ENCODE data around the gene DNAJB1.
A peak's percentile ranks its signal among the peaks of the same experiment; 100 is the strongest.
"Not testable (repeated sequence)": the region's sequence is repeated elsewhere in the genome, so short reads cannot be mapped to it uniquely, and the experiment has no call there.

DNAJB1 gene

GRCh38 chr19:14517840-14518505 lies at the start of gene DNAJB1:
DNAJB1 (minus strand) TSS chr19:14518397; CDS start chr19:14518349, 48 bp downstream.
- no peak for FAIRE-seq
- DNase-seq (ENCODE audit: low spot score): peak; percentile 61

GRCh38 chr19:14567079-14567478 lies 48.9 kb upstream of the DNAJB1 start:
- DNase-seq (ENCODE audit: low spot score): no peak
- FAIRE-seq: no peak

GRCh38 chr19:14566712-14567077 lies 48.5 kb upstream of the DNAJB1 start:
- DNase-seq (ENCODE audit: low spot score): no peak
- FAIRE-seq: no peak

- DNase-seq (ENCODE audit: low spot score) (no peak), FAIRE-seq (no peak)
Measured at GRCh38 chr19:14565765-14566711, 47.8 kb upstream of the DNAJB1 start.

- FAIRE-seq (no peak), DNase-seq (ENCODE audit: low spot score) (no peak)
Measured at GRCh38 chr19:14565298-14565679, 47.1 kb upstream of the DNAJB1 start.

- not testable (repeated sequence) for FAIRE-seq; DNase-seq (ENCODE audit: low spot score)
Measured at GRCh38 chr19:14564652-14565297, 46.6 kb upstream of the DNAJB1 start.

GRCh38 chr19:14563989-14564651 lies 45.9 kb upstream of the DNAJB1 start:
- no peak for FAIRE-seq
- no peak for DNase-seq (ENCODE audit: low spot score)

- DNase-seq (ENCODE audit: low spot score) (no peak), FAIRE-seq (no peak)
Measured at GRCh38 chr19:14563590-14563926, 45.4 kb upstream of the DNAJB1 start.

- FAIRE-seq: no peak
Measured at GRCh38 chr19:14562660-14563589, 44.7 kb upstream of the DNAJB1 start.

GRCh38 chr19:14561847-14562351 lies 43.7 kb upstream of the DNAJB1 start:
- FAIRE-seq (peak; percentile 26), DNase-seq (ENCODE audit: low spot score) (peak; percentile 52)

More at GRCh38 chr19:14562660-14563589, 44.7 kb upstream of the DNAJB1 start:
- DNase-seq (ENCODE audit: low spot score): no peak

- DNase-seq (ENCODE audit: low spot score): no peak
- FAIRE-seq: no peak
Measured at GRCh38 chr19:14561249-14561648, 43.1 kb upstream of the DNAJB1 start.

- FAIRE-seq (no peak), DNase-seq (ENCODE audit: low spot score) (no peak)
Measured at GRCh38 chr19:14560776-14561108, 42.5 kb upstream of the DNAJB1 start.

GRCh38 chr19:14559916-14560775 lies 41.9 kb upstream of the DNAJB1 start:
- no peak for FAIRE-seq

GRCh38 chr19:14558370-14559066 lies 40.3 kb upstream of the DNAJB1 start:
- DNase-seq (ENCODE audit: low spot score) (no peak), FAIRE-seq (no peak)

More at GRCh38 chr19:14559916-14560775, 41.9 kb upstream of the DNAJB1 start:
- no peak for DNase-seq (ENCODE audit: low spot score)

GRCh38 chr19:14556662-14557188 lies 38.5 kb upstream of the DNAJB1 start:
- DNase-seq (ENCODE audit: low spot score) (peak; percentile 67), FAIRE-seq (no peak)

GRCh38 chr19:14555918-14556661 lies 37.9 kb upstream of the DNAJB1 start:
- FAIRE-seq (peak; percentile 12), DNase-seq (ENCODE audit: low spot score) (peak; percentile 63)

- FAIRE-seq (no peak), DNase-seq (ENCODE audit: low spot score) (no peak)
Measured at GRCh38 chr19:14554382-14554812, 36.2 kb upstream of the DNAJB1 start.

GRCh38 chr19:14553939-14554243 lies 35.7 kb upstream of the DNAJB1 start:
- DNase-seq (ENCODE audit: low spot score) (no peak), FAIRE-seq (no peak)
